Colon (tissue), 2 donors: Measurements from ENCODE around the gene SPAG16.

Experiments
- FAIRE-seq: peaks from 2 replicates; lab custom pipeline; 2012; peaks lifted over from hg19 to GRCh38; lab: Jason Lieb, UNC
- donor health status: control.
- donor health status: control.

SPAG16 gene

GRCh38 chr2:214293593-214293992 is 1009.3 kb downstream of the SPAG16 start:
- FAIRE-seq = no peak

- FAIRE-seq = no peak
Observed at GRCh38 chr2:214294426-214294825, 1010.2 kb downstream of the SPAG16 start.

GRCh38 chr2:214297423-214297822 is 1013.2 kb downstream of the SPAG16 start:
- FAIRE-seq = no peak

GRCh38 chr2:214310319-214310718 is 1026.1 kb downstream of the SPAG16 start:
- no peak for FAIRE-seq

GRCh38 chr2:214311031-214311533 is 1026.8 kb downstream of the SPAG16 start:
- FAIRE-seq = no peak

- FAIRE-seq = no peak
Observed at GRCh38 chr2:214311931-214312749, 1027.9 kb downstream of the SPAG16 start.

- FAIRE-seq = no peak
Observed at GRCh38 chr2:214315324-214315723, 1031.1 kb downstream of the SPAG16 start.

GRCh38 chr2:214320211-214320610 is 1035.9 kb downstream of the SPAG16 start:
- no peak for FAIRE-seq

GRCh38 chr2:214322662-214323061 is 1038.4 kb downstream of the SPAG16 start:
- no peak for FAIRE-seq

GRCh38 chr2:214325404-214325803 is 1041.1 kb downstream of the SPAG16 start:
- FAIRE-seq = no peak

- FAIRE-seq = no peak
Observed at GRCh38 chr2:214328941-214329340, 1044.7 kb downstream of the SPAG16 start.

GRCh38 chr2:214341646-214342045 is 1057.4 kb downstream of the SPAG16 start:
- FAIRE-seq = no peak

- FAIRE-seq = no peak
Observed at GRCh38 chr2:214358506-214358905, 1074.2 kb downstream of the SPAG16 start.

- FAIRE-seq = no peak
Observed at GRCh38 chr2:214361116-214361515, 1076.9 kb downstream of the SPAG16 start.

GRCh38 chr2:214365549-214365948 is 1081.3 kb downstream of the SPAG16 start:
- FAIRE-seq = no peak

GRCh38 chr2:214367171-214367570 is 1082.9 kb downstream of the SPAG16 start:
- no peak for FAIRE-seq

- FAIRE-seq = no peak
Observed at GRCh38 chr2:214376618-214377285, 1092.5 kb downstream of the SPAG16 start.

- no peak for FAIRE-seq
Observed at GRCh38 chr2:214377286-214377624, 1093.0 kb downstream of the SPAG16 start.

GRCh38 chr2:214378455-214379103 is 1094.3 kb downstream of the SPAG16 start:
- no peak for FAIRE-seq

- FAIRE-seq = no peak
Observed at GRCh38 chr2:214379227-214379626, 1095.0 kb downstream of the SPAG16 start.

GRCh38 chr2:214380681-214381080 is 1096.4 kb downstream of the SPAG16 start:
- no peak for FAIRE-seq

- no peak for FAIRE-seq
Observed at GRCh38 chr2:214382229-214382628, 1098.0 kb downstream of the SPAG16 start.

GRCh38 chr2:214386720-214387119 is 1102.5 kb downstream of the SPAG16 start:
- no peak for FAIRE-seq
